ENCODE results near the gene ANP32A. TPM values are rescaled to one million over a fixed set of nuclear protein-coding genes. Genes with fewer than 3 reads are reported as not detected.
A peak's percentile ranks its signal among the peaks of the same experiment; 100 is the strongest.

The ANP32A gene
- total and polyA plus RNA-seq, 4 experiments from 2014 or later, result 52.7 to 134 (median 99.1) TPM

- intact Hi-C loops (cut with micrococcal nuclease), result loop anchor here (5.0 to 10.0 kb wide), 2 partner anchors 593 to 646 kb away; partner anchors contain the start of gene KIF23
- Mint-ChIP-seq H3K4me3 (peak overlapping the region; percentile 93 to 100 (median 97)), H3K36me3 (peaks cover 0 to 25% of the 10 kb centered on the region in 2 donors), H3K9me3 (peaks cover 0 to 2% (median 0%) of the 10 kb centered on the region in 8 donors), H3K27ac (peak overlapping the region; percentile 43 to 98 (median 87)), H3K4me1 (peaks cover 14 to 30% (median 17%) of the 10 kb centered on the region in 4 donors), H3K27me3 (no peaks in the 10 kb centered on the region)
- ChIA-PET CTCF (ENCODE audit: partially characterized antibody) (interaction anchor here (1.8 kb wide), 1 partner anchor 37 kb away, joined by 5 read pairs; no protein-coding TSS in a partner anchor), POLR2A (ENCODE audit: partially characterized antibody) (interaction anchor here (0.9 to 6.4 kb wide), 5 partner anchors 13 to 285 kb away, joined by 3 to 92 read pairs (median 3); no protein-coding TSS in a partner anchor)
- Histone ChIP-seq H3K27me3 (ENCODE audit: insufficient read depth, low read length) (no peaks in the 10 kb centered on the region), H3K27ac (ENCODE audit: low read depth, low read length) (peak overlapping the region; percentile 91), H3K36me3 (ENCODE audit: insufficient read depth, low read length) (no peaks in the 10 kb centered on the region), H3K4me3 (ENCODE audit: low read length in 2 of 2) (peak overlapping the region; percentile 77 to 81), H3K9me3 (ENCODE audit: control insufficient read depth in 1 of 2, low read length in 2 of 2) (no peaks in the 10 kb centered on the region), H3K4me1 (ENCODE audit: insufficient read depth, low read length) (peaks cover 21% of the 10 kb centered on the region)
- peak in 2 of 5 donors; percentile 7 to 11 for DNase-seq
Observed at GRCh38 chr15:68821190-68821840, 620 bp upstream of the ANP32A start.

- H3K4me3 Mint-ChIP-seq, result peak overlapping the region; percentile 93 to 100 (median 98)
- no peaks in the 10 kb centered on the region for H3K27me3 Mint-ChIP-seq
- DNase-seq, result peak in 4 of 5 donors; percentile 41 to 56 (median 48)
- peaks cover 0 to 2% (median 0%) of the 10 kb centered on the region in 8 donors for H3K9me3 Mint-ChIP-seq
- ChIA-PET POLR2A (ENCODE audit: partially characterized antibody) (interaction anchor here (0.7 to 6.4 kb wide), 14 partner anchors 8 to 765 kb away, joined by 3 to 92 read pairs (median 5); partner anchors contain the start of genes FEM1B and PIAS1), CTCF (ENCODE audit: partially characterized antibody) (interaction anchor here (1.3 to 3.3 kb wide), 3 partner anchors 9 to 56 kb away, joined by 3 to 13 read pairs (median 4); no protein-coding TSS in a partner anchor)
- H3K4me1 Mint-ChIP-seq, result peaks cover 25 to 46% (median 30%) of the 10 kb centered on the region in 4 donors
- intact Hi-C loops (cut with micrococcal nuclease), result loop anchor here (5.0 to 10.0 kb wide), 3 partner anchors 58 to 648 kb away; partner anchors contain the start of gene KIF23
- H3K36me3 ChIP-seq (ENCODE audit: insufficient read depth, low read length), result no peaks in the 10 kb centered on the region
- H3K4me3 ChIP-seq (ENCODE audit: low read length in 2 of 2), result peak overlapping the region; percentile 77 to 88
- peak overlapping the region; percentile 93 to 99 (median 98) for H3K27ac Mint-ChIP-seq
- no peaks in the 10 kb centered on the region for H3K9me3 ChIP-seq (ENCODE audit: control insufficient read depth in 1 of 2, low read length in 2 of 2)
- peak overlapping the region; percentile 91 for H3K27ac ChIP-seq (ENCODE audit: low read depth, low read length)
- peaks cover 37% of the 10 kb centered on the region for H3K4me1 ChIP-seq (ENCODE audit: insufficient read depth, low read length)
- H3K27me3 ChIP-seq (ENCODE audit: insufficient read depth, low read length), result no peaks in the 10 kb centered on the region
- peaks cover 0 to 25% of the 10 kb centered on the region in 2 donors for H3K36me3 Mint-ChIP-seq
Observed at GRCh38 chr15:68819495-68820294, 1.0 kb downstream of the ANP32A start.

- intact Hi-C loops (cut with micrococcal nuclease), result loop anchor here (5.0 kb wide), 1 partner anchor 58 kb away; no protein-coding TSS in a partner anchor
- H3K9me3 Mint-ChIP-seq, result peaks cover 0 to 2% (median 0%) of the 10 kb centered on the region in 8 donors
Observed at GRCh38 chr15:68818769-68819494, 1.8 kb downstream of the ANP32A start.

GRCh38 chr15:68818066-68818768 is 2.5 kb downstream of the ANP32A start:
- no peaks in the 10 kb centered on the region for H3K27me3 Mint-ChIP-seq
- H3K27ac ChIP-seq (ENCODE audit: low read depth, low read length), result peak overlapping the region; percentile 91
- CTCF ChIA-PET (ENCODE audit: partially characterized antibody), result interaction anchor here (1.4 to 3.3 kb wide), 2 partner anchors 10 to 36 kb away, joined by 3 to 13 read pairs; no protein-coding TSS in a partner anchor
- peak overlapping the region in 4 of 7 donors; percentile 66 to 98 (median 76) for H3K27ac Mint-ChIP-seq
- H3K4me3 ChIP-seq (ENCODE audit: low read length in 2 of 2), result peak overlapping the region; percentile 42 to 77
- POLR2A ChIA-PET (ENCODE audit: partially characterized antibody), result interaction anchor here (0.7 to 6.4 kb wide), 12 partner anchors 10 to 635 kb away, joined by 3 to 92 read pairs (median 6); partner anchors contain the start of genes FEM1B and RPLP1
- peaks cover 0 to 2% (median 0%) of the 10 kb centered on the region in 8 donors for H3K9me3 Mint-ChIP-seq
- H3K4me3 Mint-ChIP-seq, result peak overlapping the region; percentile 52 to 97 (median 76)
- peaks cover 45% of the 10 kb centered on the region for H3K4me1 ChIP-seq (ENCODE audit: insufficient read depth, low read length)
- no peaks in the 10 kb centered on the region for H3K27me3 ChIP-seq (ENCODE audit: insufficient read depth, low read length)
- H3K36me3 Mint-ChIP-seq, result peaks cover 0 to 25% of the 10 kb centered on the region in 2 donors
- no peaks in the 10 kb centered on the region for H3K9me3 ChIP-seq (ENCODE audit: control insufficient read depth in 1 of 2, low read length in 2 of 2)
- H3K4me1 Mint-ChIP-seq, result peaks cover 34 to 57% (median 41%) of the 10 kb centered on the region in 4 donors
- intact Hi-C loops (cut with micrococcal nuclease), result loop anchor here (5.0 kb wide), 1 partner anchor 59 kb away; no protein-coding TSS in a partner anchor
- H3K36me3 ChIP-seq (ENCODE audit: insufficient read depth, low read length), result no peaks in the 10 kb centered on the region
- DNase-seq, result peak; percentile 68 to 77 (median 71)

More at GRCh38 chr15:68818769-68819494, 1.8 kb downstream of the ANP32A start:
- H3K36me3 Mint-ChIP-seq, result peaks cover 0 to 25% of the 10 kb centered on the region in 2 donors
- no peaks in the 10 kb centered on the region for H3K27me3 Mint-ChIP-seq
- no peaks in the 10 kb centered on the region for H3K36me3 ChIP-seq (ENCODE audit: insufficient read depth, low read length)
- POLR2A ChIA-PET (ENCODE audit: partially characterized antibody), result interaction anchor here (0.7 to 6.4 kb wide), 14 partner anchors 9 to 541 kb away, joined by 3 to 92 read pairs (median 6); partner anchors contain the start of gene FEM1B
- H3K27ac ChIP-seq (ENCODE audit: low read depth, low read length), result peak overlapping the region; percentile 91
- H3K4me3 Mint-ChIP-seq, result peak overlapping the region; percentile 93 to 100 (median 98)
- peak overlapping the region; percentile 77 to 88 for H3K4me3 ChIP-seq (ENCODE audit: low read length in 2 of 2)
- peaks cover 30 to 51% (median 35%) of the 10 kb centered on the region in 4 donors for H3K4me1 Mint-ChIP-seq
- peak overlapping the region; percentile 93 to 99 (median 98) for H3K27ac Mint-ChIP-seq
- DNase-seq, result peak; percentile 11 to 45 (median 24)
- H3K27me3 ChIP-seq (ENCODE audit: insufficient read depth, low read length), result no peaks in the 10 kb centered on the region
- no peaks in the 10 kb centered on the region for H3K9me3 ChIP-seq (ENCODE audit: control insufficient read depth in 1 of 2, low read length in 2 of 2)
- H3K4me1 ChIP-seq (ENCODE audit: insufficient read depth, low read length), result peaks cover 41% of the 10 kb centered on the region
- CTCF ChIA-PET (ENCODE audit: partially characterized antibody), result interaction anchor here (1.3 to 3.3 kb wide), 3 partner anchors 9 to 57 kb away, joined by 3 to 13 read pairs (median 4); no protein-coding TSS in a partner anchor

DNA sequence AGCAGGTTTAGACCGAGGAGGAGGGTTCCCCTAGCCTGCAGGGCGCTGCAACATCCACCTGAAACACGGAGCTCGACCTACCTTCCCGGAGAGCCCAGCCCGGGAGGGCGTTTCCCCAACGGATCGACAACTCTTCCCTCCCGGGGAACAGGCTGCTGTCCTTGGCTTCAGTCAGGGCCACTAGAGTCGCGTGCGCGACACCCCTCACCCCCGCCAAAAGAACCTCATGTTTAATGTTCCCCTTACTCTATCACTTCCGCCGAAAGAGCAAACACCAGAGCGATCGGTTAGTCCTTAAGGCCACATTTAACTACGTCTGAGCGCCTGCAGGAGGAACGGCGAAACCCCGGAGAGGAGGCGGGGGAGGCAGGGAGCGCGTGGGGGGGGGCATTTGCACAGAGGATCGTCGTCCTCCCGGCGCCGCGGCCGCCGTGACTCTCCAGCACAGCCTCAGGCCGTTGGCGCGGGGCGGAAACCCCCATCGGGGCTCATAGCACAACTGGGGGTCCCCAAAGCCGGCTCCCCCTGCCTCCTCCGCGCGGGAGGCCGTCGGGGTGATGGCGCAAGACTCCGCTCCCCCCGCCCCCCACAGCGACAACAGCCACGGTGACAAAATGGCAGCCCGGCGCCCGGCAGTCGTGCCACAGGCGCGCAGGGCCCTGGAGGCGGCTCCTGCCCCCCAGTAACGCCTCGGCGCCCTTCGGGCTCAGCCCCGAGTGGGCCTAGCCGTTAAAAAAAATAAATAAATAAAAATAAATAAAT is 3.2 kb downstream of the ANP32A start:
- peak overlapping the region; percentile 77 to 95 for H3K4me3 ChIP-seq (ENCODE audit: low read length in 2 of 2)
- H3K36me3 ChIP-seq (ENCODE audit: insufficient read depth, low read length), result no peaks in the 10 kb centered on the region
- H3K9me3 ChIP-seq (ENCODE audit: control insufficient read depth in 1 of 2, low read length in 2 of 2), result no peaks in the 10 kb centered on the region
- Mint-ChIP-seq H3K27me3 (no peaks in the 10 kb centered on the region), H3K36me3 (peaks cover 0 to 27% of the 10 kb centered on the region in 2 donors), H3K4me3 (peak overlapping the region; percentile 93 to 98 (median 96)), H3K4me1 (peaks cover 36 to 64% (median 47%) of the 10 kb centered on the region in 4 donors), H3K27ac (peak overlapping the region; percentile 91 to 99 (median 98)), H3K9me3 (peaks cover 0 to 2% (median 0%) of the 10 kb centered on the region in 8 donors)
- H3K27me3 ChIP-seq (ENCODE audit: insufficient read depth, low read length), result no peaks in the 10 kb centered on the region
- ChIA-PET POLR2A (ENCODE audit: partially characterized antibody) (interaction anchor here (0.7 to 6.4 kb wide), 17 partner anchors 9 to 635 kb away, joined by 3 to 92 read pairs (median 5); partner anchors contain the start of genes FEM1B and RPLP1), CTCF (ENCODE audit: partially characterized antibody) (interaction anchor here (1.3 to 3.3 kb wide), 5 partner anchors 11 to 58 kb away, joined by 3 to 13 read pairs (median 6); no protein-coding TSS in a partner anchor)
- intact Hi-C loops (cut with micrococcal nuclease), result loop anchor here (1.0 to 5.0 kb wide), 3 partner anchors 22 to 60 kb away; no protein-coding TSS in a partner anchor
- peak; percentile 72 to 82 (median 79) for DNase-seq
- H3K4me1 ChIP-seq (ENCODE audit: insufficient read depth, low read length), result peaks cover 49% of the 10 kb centered on the region
- H3K27ac ChIP-seq (ENCODE audit: low read depth, low read length), result peak overlapping the region; percentile 91
